Muscle of leg (tissue), 11 donors: ENCODE measurements around the gene NFIC. TPM values are rescaled to one million over a fixed set of nuclear protein-coding genes. Genes with fewer than 3 reads are reported as not detected.
"Not testable (repeated sequence)": the region's sequence is repeated elsewhere in the genome, so short reads cannot be mapped to it uniquely, and the experiment has no call there.

Experiments used
- DNase-seq: peaks from one replicate; pipeline ENCODE4 v3.0.0; 2013
- H3K27ac ChIP-seq: one replicate; pipeline ENCODE4 v1.5.1; 2013; ENCODE audit warnings: mild to moderate bottlenecking, low read length, control low read depth
- H3K27me3 ChIP-seq: one replicate; pipeline ENCODE4 v1.6.1; 2013; ENCODE audit warnings: low read length; ENCODE audit not compliant: control insufficient read depth, insufficient read depth
- H3K36me3 ChIP-seq: one replicate; pipeline ENCODE4 v1.6.1; 2013; ENCODE audit warnings: low read length; ENCODE audit not compliant: control insufficient read depth, insufficient read depth
- H3K4me1 ChIP-seq: one replicate; pipeline ENCODE4 v1.6.1; 2013; ENCODE audit warnings: low read length; ENCODE audit not compliant: control insufficient read depth, insufficient read depth
- H3K4me3 ChIP-seq: one replicate; pipeline ENCODE4 v1.5.1; 2013; ENCODE audit warnings: low read length, control low read depth
- H3K9me3 ChIP-seq: replicated peaks from 2 replicates; pipeline ENCODE4 v1.6.1; 2013; ENCODE audit warnings: low read depth, low read length; ENCODE audit not compliant: control insufficient read depth
- WGBS: methylation state at CpG from one replicate; pipeline ENCODE4 v1.1.5; 2013; ENCODE audit warnings: missing lambda C conversion rate; ENCODE audit not compliant: insufficient coverage; 5-methylcytosine and 5-hydroxymethylcytosine counted together
- polyA plus RNA-seq, 8 donors: library from polyadenylated mRNA; unstranded; fragments of 120-200 nt; gene quantifications; one replicate each; pipeline versions ENCODE4 v1.2.1 to v1.2.3, GENCODE V29; 2013; ENCODE audit warnings: inconsistent platforms in 1 of 8, low replicate concordance in 1 of 8; ENCODE audit not compliant: insufficient read length in 8 of 8, insufficient read depth in 1 of 8
- total RNA-seq: library from RNA; stranded (reverse); fragments of 120-200 nt; gene quantifications from one replicate; pipeline ENCODE4 v1.2.4, GENCODE V29; 2013

NFIC gene
- total and polyA plus RNA-seq, 9 donors = 18.4 to 54.5 (median 47.0) TPM

DNA sequence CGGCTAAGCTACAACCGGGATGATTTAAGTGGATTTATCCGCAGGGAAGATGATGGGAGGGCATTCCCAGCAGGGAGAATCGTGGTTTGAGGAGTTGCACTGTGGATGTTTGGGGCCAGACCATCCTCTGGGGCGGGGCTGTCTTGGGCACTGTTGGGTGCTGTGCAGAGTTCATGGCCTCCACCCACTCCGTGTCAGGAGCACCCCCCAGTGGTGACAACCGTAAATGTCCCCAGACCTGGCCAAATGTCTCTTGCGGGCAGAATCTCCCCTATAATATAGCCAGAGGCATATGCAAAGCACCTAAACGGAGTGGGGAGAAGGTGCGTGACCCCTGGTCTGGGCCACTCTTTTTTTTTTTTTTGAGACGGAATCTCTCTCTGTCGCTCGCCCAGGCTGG is 73.7 kb downstream of the NFIC start:
- no peak overlapping the region for H3K27ac ChIP-seq
- peaks cover 23% of the 10 kb centered on the region for H3K4me1 ChIP-seq
- WGBS = 53% methylated on average over 8 of the region's 13 CpGs
- no peak overlapping the region for H3K4me3 ChIP-seq
- peaks cover 57% of the 10 kb centered on the region for H3K36me3 ChIP-seq
- no peak for DNase-seq
- H3K27me3 ChIP-seq = no peaks in the 10 kb centered on the region
- H3K9me3 ChIP-seq = no peaks in the 10 kb centered on the region

DNA sequence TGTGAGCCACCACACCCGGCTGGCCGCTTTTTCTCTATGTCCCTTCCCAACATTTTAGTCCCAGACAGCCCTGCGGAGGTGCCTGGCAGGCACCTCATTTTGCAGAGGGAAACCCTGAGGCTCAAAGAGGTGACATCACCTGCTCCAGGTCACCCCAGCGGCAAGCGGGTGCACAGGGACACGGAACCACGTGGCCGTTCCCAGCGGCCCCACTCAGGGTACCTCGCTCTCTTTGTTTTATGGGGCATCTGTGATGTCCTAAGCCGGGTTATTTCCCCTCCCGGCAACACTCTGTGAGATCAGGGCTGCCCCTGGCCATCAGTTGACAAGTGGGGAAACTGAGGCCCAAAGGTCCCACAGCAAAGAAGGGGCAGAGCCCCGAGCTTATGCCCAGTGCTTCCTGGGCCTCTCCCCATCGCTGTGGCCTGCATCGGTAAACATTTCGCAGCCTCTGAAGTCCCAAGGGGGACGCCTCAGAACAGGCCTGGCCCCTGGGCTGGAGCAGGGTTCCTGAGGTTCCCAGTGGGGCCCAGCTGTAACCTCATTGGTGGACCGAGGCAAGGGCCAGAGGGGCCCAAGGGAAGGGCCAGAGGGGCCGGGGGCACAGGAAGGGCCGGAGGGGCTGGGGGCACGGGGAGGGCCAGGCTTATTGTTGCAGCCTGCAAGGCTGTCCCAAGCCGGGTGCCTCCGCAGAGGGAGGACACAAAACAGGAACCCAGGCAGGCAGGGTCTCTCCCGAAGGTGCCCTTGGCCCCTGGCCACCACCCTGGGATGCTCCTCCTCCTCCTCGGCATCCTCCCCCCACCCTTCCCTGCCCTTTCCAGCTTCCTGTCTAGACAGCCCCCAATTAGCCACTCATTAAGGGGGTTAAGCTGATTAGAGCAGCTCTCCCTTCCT is 75.0 kb downstream of the NFIC start:
- no peak overlapping the region for H3K4me3 ChIP-seq
- no peaks in the 10 kb centered on the region for H3K9me3 ChIP-seq
- no peaks in the 10 kb centered on the region for H3K27me3 ChIP-seq
- WGBS = 61% methylated on average over 23 of the region's 25 CpGs
- no peak for DNase-seq
- peaks cover 66% of the 10 kb centered on the region for H3K36me3 ChIP-seq
- H3K4me1 ChIP-seq = peaks cover 19% of the 10 kb centered on the region
- H3K27ac ChIP-seq = no peak overlapping the region

DNA sequence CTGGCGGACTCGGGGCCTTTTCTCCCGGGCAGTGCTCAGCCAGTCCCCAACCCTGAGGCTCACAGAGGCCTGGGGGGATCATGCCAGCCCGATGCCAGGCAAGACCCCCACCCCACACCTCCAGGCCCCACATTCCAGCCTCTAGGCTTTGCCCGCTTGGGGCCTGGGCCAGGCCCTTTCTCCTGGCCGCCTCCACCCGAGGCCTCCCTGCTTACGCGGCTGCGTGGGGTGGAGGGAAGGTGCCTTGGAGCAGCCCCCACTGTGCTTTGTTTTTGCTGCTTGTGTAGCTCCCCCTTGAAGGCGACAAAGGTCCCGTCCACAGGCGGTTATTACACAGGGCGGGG is 75.6 kb downstream of the NFIC start:
- Histone ChIP-seq H3K27ac (no peak overlapping the region), H3K36me3 (peaks cover 65% of the 10 kb centered on the region), H3K27me3 (no peaks in the 10 kb centered on the region), H3K4me3 (no peak overlapping the region), H3K4me1 (peaks cover 19% of the 10 kb centered on the region), H3K9me3 (no peaks in the 10 kb centered on the region)
- no peak for DNase-seq
- 56% methylated on average over 8 of the region's 14 CpGs for WGBS

GRCh38 chr19:3442487-3443071 is 76.2 kb downstream of the NFIC start:
- Histone ChIP-seq H3K36me3 (peaks cover 66% of the 10 kb centered on the region), H3K4me3 (no peak overlapping the region), H3K9me3 (no peaks in the 10 kb centered on the region), H3K4me1 (peaks cover 19% of the 10 kb centered on the region), H3K27ac (no peak overlapping the region), H3K27me3 (no peaks in the 10 kb centered on the region)
- WGBS = 91% methylated on average over 6 of the region's 15 CpGs
- DNase-seq = no peak

GRCh38 chr19:3443840-3444694 is 77.7 kb downstream of the NFIC start:
- H3K4me3 ChIP-seq = no peak overlapping the region
- DNase-seq = peak; percentile 82
- 25% methylated on average over 28 of the region's 33 CpGs for WGBS
- H3K4me1 ChIP-seq = peaks cover 19% of the 10 kb centered on the region
- peak overlapping the region; percentile 67 for H3K27ac ChIP-seq
- no peaks in the 10 kb centered on the region for H3K27me3 ChIP-seq
- peaks cover 65% of the 10 kb centered on the region for H3K36me3 ChIP-seq
- no peaks in the 10 kb centered on the region for H3K9me3 ChIP-seq

GRCh38 chr19:3444695-3445234 is 78.4 kb downstream of the NFIC start:
- H3K9me3 ChIP-seq = no peaks in the 10 kb centered on the region
- WGBS = 58% methylated on average over 24 of the region's 24 CpGs
- peaks cover 67% of the 10 kb centered on the region for H3K36me3 ChIP-seq
- H3K4me1 ChIP-seq = peaks cover 19% of the 10 kb centered on the region
- H3K4me3 ChIP-seq = no peak overlapping the region
- H3K27ac ChIP-seq = no peak overlapping the region
- no peaks in the 10 kb centered on the region for H3K27me3 ChIP-seq
- DNase-seq = no peak

GRCh38 chr19:3446657-3447056 is 80.3 kb downstream of the NFIC start:
- Histone ChIP-seq H3K36me3 (peaks cover 74% of the 10 kb centered on the region), H3K4me1 (peaks cover 28% of the 10 kb centered on the region)
- DNase-seq, H3K27ac ChIP-seq, H3K9me3 ChIP-seq, H3K4me3 ChIP-seq, H3K27me3 ChIP-seq: not testable (repeated sequence)
- WGBS = 95% methylated on average over 4 of the region's 4 CpGs

- H3K27ac ChIP-seq = no peak overlapping the region
- no peak for DNase-seq
- WGBS = 90% methylated on average over 16 of the region's 28 CpGs
Observed at GRCh38 chr19:3448616-3449334, 82.4 kb downstream of the NFIC start.

DNA sequence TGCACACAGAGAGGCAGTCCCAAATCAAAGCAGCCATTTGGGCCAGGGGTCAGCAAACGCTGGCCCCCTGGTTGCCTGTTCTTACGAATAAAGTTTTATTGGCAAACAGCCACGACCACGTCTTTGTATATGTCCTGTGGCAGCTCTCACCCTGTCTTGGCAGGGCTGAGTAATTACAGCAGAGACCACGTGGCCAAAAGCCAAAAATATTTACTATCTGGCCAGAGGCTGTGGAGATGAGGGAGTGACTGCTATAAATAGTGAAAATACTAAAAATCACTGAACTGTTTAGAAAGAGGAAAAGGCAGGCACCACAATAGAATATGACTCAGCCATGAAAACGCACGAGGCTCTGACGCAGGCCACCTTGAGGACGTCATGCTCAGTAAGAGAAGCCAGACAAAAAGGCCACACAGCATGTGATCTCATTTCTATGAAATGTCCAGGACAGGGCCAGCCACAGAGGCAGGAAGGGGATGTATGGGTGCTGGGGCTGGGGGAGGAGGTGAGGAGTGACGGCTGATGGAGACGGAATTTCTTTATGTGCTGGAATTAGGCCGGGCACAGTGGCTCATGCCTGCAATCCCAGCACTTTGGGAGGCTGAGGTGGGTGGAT is 84.5 kb downstream of the NFIC start:
- Histone ChIP-seq H3K27me3 (no peaks in the 10 kb centered on the region), H3K36me3 (peaks cover 81% of the 10 kb centered on the region), H3K4me1 (peaks cover 10% of the 10 kb centered on the region), H3K4me3 (no peak overlapping the region), H3K9me3 (no peaks in the 10 kb centered on the region), H3K27ac (peak overlapping the region; percentile 79)
- WGBS = 24% methylated on average over 10 of the region's 12 CpGs
- DNase-seq = peak; percentile 83

More at GRCh38 chr19:3448616-3449334, 82.4 kb downstream of the NFIC start:
- Histone ChIP-seq H3K27me3 (no peaks in the 10 kb centered on the region), H3K4me3 (no peak overlapping the region), H3K4me1 (peaks cover 23% of the 10 kb centered on the region), H3K9me3 (no peaks in the 10 kb centered on the region), H3K36me3 (peaks cover 76% of the 10 kb centered on the region)
